Pancreas (tissue), 10 donors: Measurements from ENCODE around the gene MUSK. TPM values are rescaled to one million over a fixed set of nuclear protein-coding genes. Genes with fewer than 3 reads are reported as not detected.
A peak's percentile ranks its signal among the peaks of the same experiment; 100 is the strongest.

Source experiments
- ATAC-seq, 4 donors: fragments of 200-7000 bp; cut with Tn5 transposase; one replicate each; pipeline versions ENCODE4 v1.8.0 to v1.9.1; 2020; ENCODE audit warnings: mild to moderate bottlenecking in 4 of 4, moderate library complexity in 4 of 4
- DNase-seq, 6 donors: peaks; one replicate each; pipeline ENCODE4 v3.0.0-alpha.2; 2020
- FAIRE-seq: peaks from 2 replicates; lab custom pipeline; 2012; peaks lifted over from hg19 to GRCh38; lab: Jason Lieb, UNC
- H3K27ac ChIP-seq, 4 donors: fragments of 200-600 bp; sonication (generic); 1 replicate in 3 of 4; 2 replicates in 1 of 4; pipeline versions ENCODE4 v1.5.0 to v1.8.0; 2020
- H3K27me3 ChIP-seq, 4 donors: fragments of 200-600 bp; one replicate each; pipeline ENCODE4 v1.8.0; 2021
- H3K36me3 ChIP-seq, 3 donors: fragments of 200-600 bp; sonication (generic) in 1 of 3; one replicate each; pipeline versions ENCODE4 v1.5.0 to v1.8.0; 2020 to 2021
- H3K4me1 ChIP-seq, 3 donors: fragments of 200-600 bp; one replicate each; pipeline ENCODE4 v1.8.0; 2021
- H3K4me3 ChIP-seq, 4 donors: fragments of 200-600 bp; sonication (generic) in 2 of 4; one replicate each; pipeline versions ENCODE4 v1.5.0 to v1.8.0; 2020 to 2021
- H3K9me3 ChIP-seq, 4 donors: fragments of 200-600 bp; one replicate each; pipeline ENCODE4 v1.8.0; 2021
- CTCF ChIP-seq, 4 donors: fragments of 200-600 bp; sonication (generic) in 3 of 4; IDR thresholded peaks; one replicate each; pipeline versions ENCODE4 v1.5.0 to v1.8.0; 2021; ENCODE audit warnings: antibody characterized with exemption in 4 of 4
- WGBS, 2 donors: extraction: QIAGEN DNeasy Blood & Tissue Kit; methylation state at CpG; one replicate each; pipeline ENCODE4 v1.1.7; 2013; 5-methylcytosine and 5-hydroxymethylcytosine counted together
- intact Hi-C, 3 donors: fragments of 100-400 bp; cut with DNase I; formaldehyde crosslinking; loops; one replicate each; pipeline versions ENCODE4 v1.11.1 to v1.14.2; 2022
- polyA plus RNA-seq, 2 donors: library from polyadenylated mRNA; stranded (reverse); fragments of 200-250 nt; gene quantifications; one replicate each; pipeline ENCODE4 v1.2.3, GENCODE V29; 2013
- total RNA-seq, 6 donors: library from RNA; stranded (reverse); fragmentation: NEBNext Ultra II Directional in 4 of 6; extraction: Animal tissue kit (Norgen Biotek cat#: 25700) in 4 of 6; gene quantifications; one replicate each; pipeline versions ENCODE4 v1.2.1 to v1.2.4, GENCODE V29; 2021 to 2023
- donor health status: healthy with polysubstance abuse.
- donor health status: DM: no; HTN: no; CAD: no; lungs with moderate emphysema.
- donor health status: DM: no; HTN: no; CAD: no.
- donor health status: control.
- donor health status: control.
- donor health status: Bipolar disorder and iron deficiency.
- donor health status: DM: yes; HTN: yes; CAD: no.
- donor health status: DM: no; HTN: no; CAD: no.
- donor health status: DM: no; HTN: no; CAD: no.
- donor health status: DM: yes; HTN: yes; CAD: no.

The MUSK gene
- total and polyA plus RNA-seq, 8 donors: 0.06 to 0.39 (median 0.16) TPM; not detected in 4

- Histone ChIP-seq H3K36me3 (no peaks in the 10 kb centered on the region), H3K9me3 (no peaks in the 10 kb centered on the region), H3K27ac (no peak overlapping the region), H3K4me3 (no peak overlapping the region), H3K4me1 (no peaks in the 10 kb centered on the region), H3K27me3 (no peaks in the 10 kb centered on the region)
- 43 to 59% methylated on average over 3 of the region's 3 CpGs for WGBS, 2 donors
- no peak for ATAC-seq
- TF ChIP-seq CTCF (IDR thresholded peaks at IDR 0.05): no peak
- no peak for DNase-seq
- intact Hi-C loops: no loop called here
- FAIRE-seq: peak; percentile 43
Measured at GRCh38 chr9:110847671-110848070, 179.1 kb downstream of the MUSK start.

- DNase-seq (no peak), ATAC-seq (no peak), FAIRE-seq (no peak)
- H3K36me3 ChIP-seq: no peaks in the 10 kb centered on the region
- no peak for TF ChIP-seq CTCF (IDR thresholded peaks at IDR 0.05)
- H3K4me3 ChIP-seq: no peak overlapping the region
- intact Hi-C loops: no loop called here
- 74 to 75% methylated on average over 6 of the region's 6 CpGs for WGBS, 2 donors
- H3K27me3 ChIP-seq: no peaks in the 10 kb centered on the region
- H3K4me1 ChIP-seq: no peaks in the 10 kb centered on the region
- H3K27ac ChIP-seq: no peak overlapping the region
- H3K9me3 ChIP-seq: no peaks in the 10 kb centered on the region
Measured at GRCh38 chr9:110850401-110851135, 182.0 kb downstream of the MUSK start.

Other genes with a start within 250 kb of the MUSK start
- 10 to 100 TPM in 3 of 6 donors, 1 to 10 TPM in 3; 3.6 to 12.8 (median 8.5) TPM for gene SVEP1, start 89.0 kb upstream of the MUSK start, total RNA-seq
- 1 to 10 TPM in 1 of 2 donors, under 1 TPM in 1; 0.96 to 1.2 TPM for gene SVEP1, start 89.0 kb upstream of the MUSK start, polyA plus RNA-seq